ENCODE measurements around the gene ANKRD23.

GRCh38 chr2:96852667-96853066 lies 8.8 kb upstream of the ANKRD23 start:
- TF ChIP-seq CTCF (conservative IDR thresholded peaks at IDR 0.05; ENCODE audit: low read length), result no peak
- TF ChIP-seq EZH2phosphoT487 (IDR thresholded peaks at IDR 0.05; ENCODE audit: borderline replicate concordance, low read depth, low read length), result no peak

All from OCI-LY7 (cell line).